Erythroblast (primary cell): ENCODE data around the gene STK40.

Source experiments
- GATA1 ChIP-seq: IDR thresholded peaks from 2 replicates; pipeline ENCODE4 v1.6.1; 2011; ENCODE audit warnings: low read depth, mild to moderate bottlenecking, control low read depth, low read length, moderate library complexity
- POLR2A ChIP-seq: IDR thresholded peaks from 2 replicates; pipeline ENCODE4 v1.6.1; 2011; ENCODE audit warnings: mild to moderate bottlenecking, low read length

DNA sequence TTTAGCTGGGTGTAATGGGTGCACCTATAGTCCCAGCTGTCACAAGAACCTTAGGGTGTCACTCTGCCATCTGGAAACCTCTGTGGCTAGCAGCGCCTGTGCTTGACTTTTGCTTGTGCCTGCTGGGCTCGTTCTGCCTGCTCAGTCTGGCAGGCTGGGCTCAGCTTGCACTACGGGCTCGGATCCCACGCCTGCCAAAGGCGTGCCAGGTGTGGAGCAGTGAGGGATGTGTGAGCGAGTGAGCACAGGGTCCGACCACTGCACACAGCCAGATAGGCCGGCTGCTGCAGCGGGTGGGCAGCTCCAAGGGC lies 14.7 kb upstream of the STK40 start:
- TF ChIP-seq POLR2A (no peak), GATA1 (no peak)
